ENCODE measurements around the gene TECPR2.

Gene TECPR2

DNA sequence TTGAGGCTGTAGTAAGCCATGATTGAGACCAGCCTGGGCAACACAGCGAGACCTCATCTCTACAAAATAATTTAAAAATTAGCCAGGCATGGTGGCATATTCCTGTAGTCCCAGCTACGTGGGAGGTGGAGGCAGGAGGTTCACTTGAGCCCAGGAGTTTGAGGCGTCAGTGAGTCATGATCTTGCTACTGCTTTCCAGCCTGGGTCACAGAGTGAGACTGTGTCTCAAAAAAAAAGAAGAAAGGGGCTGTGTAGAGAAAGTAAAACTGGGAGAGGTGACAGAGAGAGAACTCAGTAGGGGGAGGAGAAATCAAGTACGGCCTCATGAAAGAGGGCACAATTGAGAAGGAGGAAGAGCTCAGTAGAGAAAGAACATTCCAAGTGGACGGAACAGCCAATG lies 12.4 kb downstream of the TECPR2 start:
- no peak for DNase-seq

- DNase-seq = no peak
Observed at GRCh38 chr14:102377696-102378095, 15.0 kb downstream of the TECPR2 start.

GRCh38 chr14:102378830-102379229 lies 16.1 kb downstream of the TECPR2 start:
- no peak for DNase-seq

DNA sequence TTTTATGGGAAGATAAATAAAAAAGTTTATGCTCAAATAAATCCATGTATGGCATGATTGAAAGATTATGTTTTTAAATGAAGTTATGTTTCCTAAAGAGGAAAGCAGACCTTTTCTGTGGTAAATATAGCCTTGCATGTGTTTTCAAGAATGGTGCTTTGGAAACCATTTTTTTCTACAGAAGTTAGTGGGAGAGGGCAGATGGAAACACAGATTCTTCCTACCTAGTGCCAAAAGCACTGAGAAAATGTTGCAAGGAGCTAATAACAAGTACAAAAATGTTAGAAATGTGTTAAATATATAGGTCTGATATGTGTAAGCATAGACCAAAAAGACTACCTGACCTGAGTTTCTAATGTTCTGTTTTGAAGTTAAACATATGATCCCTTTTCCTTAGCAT lies 24.3 kb downstream of the TECPR2 start:
- no peak for DNase-seq

GRCh38 chr14:102389246-102389645 lies 26.5 kb downstream of the TECPR2 start:
- no peak for DNase-seq

DNA sequence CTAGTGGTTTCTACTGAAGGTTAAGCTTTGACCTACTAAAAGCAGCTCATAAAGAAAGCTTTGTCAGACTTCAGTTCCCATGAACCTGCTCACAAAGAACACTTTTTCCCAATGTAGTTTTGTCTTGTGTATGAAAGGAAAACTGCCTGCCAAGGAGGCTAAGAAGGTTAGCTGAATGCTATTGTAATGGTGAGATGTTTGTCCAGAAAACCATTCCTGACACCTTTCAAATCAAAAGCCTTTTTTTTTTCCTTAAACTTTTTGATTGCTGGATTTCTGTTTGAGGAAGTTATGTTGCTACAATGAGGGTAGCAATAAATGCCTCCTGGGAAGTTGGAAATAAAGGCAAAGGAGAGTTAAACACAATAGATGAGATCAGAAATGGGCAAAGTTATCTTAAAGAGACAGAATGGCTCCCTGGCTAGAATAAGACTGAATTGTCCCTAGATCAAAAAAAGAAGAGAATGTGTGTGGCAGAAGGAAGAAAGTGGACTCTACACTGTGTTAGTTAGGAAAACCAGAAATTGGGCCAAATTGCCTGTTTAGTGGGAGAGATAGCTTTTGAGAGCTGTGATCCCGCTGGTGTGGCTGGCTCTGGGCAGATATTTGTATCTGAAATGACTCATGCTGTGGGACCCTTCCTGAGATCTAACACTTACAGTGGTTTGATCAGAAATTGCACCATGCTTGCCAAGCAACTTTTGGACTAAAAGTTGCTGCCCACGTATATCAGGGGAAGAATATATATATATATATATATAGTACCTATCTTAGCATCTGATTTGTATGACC lies 27.5 kb downstream of the TECPR2 start:
- no peak for DNase-seq

- DNase-seq = no peak
Observed at GRCh38 chr14:102392506-102392905, 29.8 kb downstream of the TECPR2 start.

GRCh38 chr14:102394717-102395375 lies 32.1 kb downstream of the TECPR2 start:
- DNase-seq = no peak

GRCh38 chr14:102396521-102396920 lies 33.8 kb downstream of the TECPR2 start:
- no peak for DNase-seq

DNA sequence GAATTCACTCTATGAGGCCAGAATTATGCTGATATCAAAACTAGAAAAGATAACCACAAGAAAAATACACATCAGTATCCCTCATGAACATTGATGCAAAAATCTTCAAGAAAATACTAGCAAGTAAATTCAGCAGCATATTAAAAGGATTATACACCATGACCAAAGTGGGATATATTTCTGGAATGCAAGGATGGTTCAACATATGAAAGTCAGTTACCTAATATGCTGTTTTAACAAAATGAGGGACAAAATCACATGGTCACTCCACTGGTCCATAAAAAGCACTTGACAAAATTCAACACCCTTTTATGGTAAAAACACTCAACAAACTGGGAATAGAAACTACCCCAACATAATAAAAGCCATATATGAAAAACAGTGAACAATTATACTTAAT lies 40.3 kb downstream of the TECPR2 start:
- DNase-seq = no peak

DNA sequence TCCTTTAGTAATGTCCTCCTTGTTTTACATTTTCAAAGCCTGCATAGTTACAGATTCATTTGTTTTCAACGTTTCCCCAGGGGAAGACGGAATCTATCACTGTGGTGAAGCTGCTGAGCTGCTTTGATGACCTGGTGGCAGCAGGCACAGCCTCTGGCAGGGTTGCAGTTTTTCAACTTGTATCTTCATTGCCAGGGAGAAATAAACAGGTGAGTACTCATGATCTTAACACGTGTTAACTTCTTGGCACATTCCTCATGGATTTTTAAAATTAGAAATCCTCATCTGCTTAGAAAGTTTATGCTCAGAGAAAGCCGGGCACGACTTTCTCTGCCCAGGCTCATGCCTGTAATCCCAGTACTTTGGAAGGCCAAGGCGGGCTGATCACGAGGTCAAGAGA lies 44.5 kb downstream of the TECPR2 start:
- DNase-seq = no peak

- DNase-seq = no peak
Observed at GRCh38 chr14:102408724-102409123, 46.0 kb downstream of the TECPR2 start.

GRCh38 chr14:102415671-102416070 lies 52.9 kb downstream of the TECPR2 start:
- DNase-seq = no peak

DNA sequence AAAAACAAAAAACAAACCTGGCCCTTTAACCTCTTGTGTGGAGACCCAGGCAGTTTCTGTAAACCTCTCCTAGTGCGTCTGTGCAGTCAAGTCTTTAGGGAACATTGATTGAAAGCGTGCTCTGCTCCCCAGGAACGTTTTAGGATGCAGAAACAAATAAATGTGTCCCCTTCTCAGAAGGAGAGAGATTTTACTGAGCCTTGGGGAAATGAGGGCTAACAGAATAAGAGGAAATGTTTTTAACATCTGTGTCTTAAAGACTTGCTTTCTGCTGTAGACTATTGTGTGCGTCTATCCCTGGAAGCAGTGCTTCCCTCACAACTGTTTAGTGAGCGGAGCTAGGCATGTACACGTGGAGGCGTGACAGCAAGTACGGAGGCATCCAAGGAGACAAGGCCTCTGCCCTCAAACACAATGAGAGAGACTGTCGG lies 54.3 kb downstream of the TECPR2 start:
- no peak for DNase-seq

- DNase-seq = no peak
Observed at GRCh38 chr14:102417646-102418045, 54.9 kb downstream of the TECPR2 start.

DNA sequence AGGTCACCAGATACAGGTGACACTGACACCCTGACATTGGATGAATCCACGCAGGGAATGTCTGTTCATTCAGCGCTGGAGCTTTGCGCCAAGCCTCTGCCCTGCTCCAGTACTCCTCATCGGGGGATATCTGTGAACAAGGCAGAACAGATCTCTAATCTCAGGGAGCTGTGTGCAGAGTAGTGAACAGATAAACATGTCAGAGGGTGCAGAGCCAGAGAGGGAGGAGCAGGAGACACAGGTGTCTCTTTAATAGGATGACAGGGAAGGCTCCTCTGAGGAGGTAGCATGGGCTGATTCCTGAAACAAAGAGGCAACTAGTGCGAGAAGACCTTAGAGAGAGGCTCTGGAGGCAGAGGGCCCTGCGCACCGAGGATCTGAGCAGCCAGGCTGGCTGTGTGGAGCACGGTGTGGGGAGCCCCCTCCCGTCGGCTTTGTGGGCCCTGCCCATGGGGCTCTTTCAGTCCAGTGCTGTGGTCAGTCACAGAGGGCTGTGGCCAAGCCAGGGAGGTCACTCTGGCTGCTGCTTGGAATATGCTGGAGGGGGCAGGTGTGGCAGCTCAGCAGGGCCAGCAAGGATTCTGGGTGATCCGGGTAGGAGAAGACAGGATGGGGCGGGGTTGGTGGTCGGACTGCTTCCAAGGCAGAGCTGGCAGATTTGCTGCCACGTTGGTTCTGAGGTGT lies 55.6 kb downstream of the TECPR2 start:
- DNase-seq = no peak

- DNase-seq = no peak
Observed at GRCh38 chr14:102418853-102419240, 56.1 kb downstream of the TECPR2 start.

DNA sequence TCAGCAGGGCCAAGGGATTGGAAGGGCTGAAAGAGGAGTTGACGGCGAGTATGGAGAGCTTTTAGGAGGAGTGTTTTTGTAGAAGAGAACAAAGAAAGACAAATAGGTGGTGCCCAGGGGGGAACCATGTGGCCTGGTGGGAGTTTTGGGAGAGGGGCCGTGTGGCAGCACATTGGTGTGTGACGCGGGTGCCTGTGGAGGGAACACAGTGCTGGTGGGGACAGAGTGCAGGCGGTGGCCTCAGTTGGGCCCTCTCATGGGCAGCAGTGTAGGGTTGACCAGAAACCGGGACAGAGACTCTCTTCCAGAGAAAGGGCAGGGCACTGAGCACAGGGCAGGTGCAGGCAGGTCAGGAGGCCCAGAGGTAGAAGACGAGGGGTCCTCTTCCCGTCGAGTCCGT lies 56.5 kb downstream of the TECPR2 start:
- DNase-seq = no peak

- DNase-seq = no peak
Observed at GRCh38 chr14:102419716-102420115, 57.0 kb downstream of the TECPR2 start.

GRCh38 chr14:102421411-102422057 lies 58.8 kb downstream of the TECPR2 start:
- no peak for DNase-seq

- no peak for DNase-seq
Observed at GRCh38 chr14:102424520-102424919, 61.8 kb downstream of the TECPR2 start.

- DNase-seq = no peak
Observed at GRCh38 chr14:102424923-102425322, 62.2 kb downstream of the TECPR2 start.

GRCh38 chr14:102426796-102427195 lies 64.1 kb downstream of the TECPR2 start:
- DNase-seq = no peak

- no peak for DNase-seq
Observed at GRCh38 chr14:102427642-102428041, 64.9 kb downstream of the TECPR2 start.

Data from activated T-cell treated with anti-CD3 and anti-CD28 coated beads for 4 hours (primary cell).